ENCODE data around the gene SPNS1.

The SPNS1 gene

GRCh38 chr16:29029168-29029994 is 54.8 kb downstream of the SPNS1 start:
- DNase-seq: peak in 2 of 5 donors; percentile 13 to 84

GRCh38 chr16:29030086-29030840 is 55.7 kb downstream of the SPNS1 start:
- no peak for DNase-seq

Measured in T-helper 1 cell (primary cell).